GM21515 (cell line): ENCODE results near the gene MCM9.
A peak's percentile ranks its signal among the peaks of the same experiment; 100 is the strongest.
"Not testable (repeated sequence)": the region's sequence is repeated elsewhere in the genome, so short reads cannot be mapped to it uniquely, and the experiment has no call there.

Experiments
- ATAC-seq: cut with Tn5 transposase; IDR thresholded peaks from one replicate; pipeline ENCODE4 v1.9.1; 2021; ENCODE audit not compliant: unreplicated experiment

The MCM9 gene

GRCh38 chr6:118772886-118773285 lies 162.1 kb downstream of the MCM9 start:
- no peak for ATAC-seq

- no peak for ATAC-seq
Measured at GRCh38 chr6:118771253-118771652, 163.7 kb downstream of the MCM9 start.

DNA sequence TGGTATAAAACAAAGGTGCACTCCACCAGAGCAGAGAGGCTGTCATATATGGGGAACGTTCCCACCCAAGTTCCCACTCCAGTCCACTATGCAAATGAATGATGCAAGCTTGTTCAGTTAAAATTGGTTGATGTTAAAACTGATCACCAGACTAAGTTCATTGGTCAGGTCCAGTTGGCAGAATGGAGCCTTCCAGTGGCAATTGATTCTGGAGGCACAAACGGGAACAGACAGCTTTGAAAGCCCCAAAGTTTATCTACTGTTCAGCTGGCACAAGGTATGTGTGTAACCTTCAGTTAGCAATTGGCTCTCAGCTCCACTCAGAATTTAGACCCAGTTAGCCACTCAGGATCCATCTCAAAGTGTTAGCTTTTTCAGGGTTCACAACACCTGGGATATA lies 164.1 kb downstream of the MCM9 start:
- ATAC-seq, result no peak

- no peak for ATAC-seq
Measured at GRCh38 chr6:118770112-118770788, 164.7 kb downstream of the MCM9 start.

DNA sequence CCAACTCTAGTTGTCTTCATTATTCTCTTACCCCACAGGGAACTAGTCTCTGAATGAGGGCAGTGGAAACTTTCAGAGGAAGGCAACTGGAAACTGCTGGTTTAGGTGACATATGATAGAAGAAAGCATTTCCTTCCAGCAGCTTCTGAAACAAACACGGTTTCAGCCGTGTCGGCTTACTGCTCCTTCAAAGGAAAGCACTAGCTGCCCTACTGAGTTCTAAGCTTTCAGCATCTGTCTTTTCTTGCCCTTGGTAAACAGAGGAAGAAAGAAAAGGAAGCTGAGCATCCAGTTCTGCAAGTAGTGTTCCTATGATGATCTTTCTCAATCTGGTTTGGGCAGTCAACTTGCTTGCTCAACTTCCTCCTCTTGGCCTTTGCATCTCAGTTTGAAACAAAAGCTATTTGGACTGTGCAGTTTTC lies 166.0 kb downstream of the MCM9 start:
- ATAC-seq, result peak; percentile 55

- no peak for ATAC-seq
Measured at GRCh38 chr6:118768441-118768840, 166.5 kb downstream of the MCM9 start.

- ATAC-seq, result not testable (repeated sequence)
Measured at GRCh38 chr6:118765316-118765715, 169.6 kb downstream of the MCM9 start.

DNA sequence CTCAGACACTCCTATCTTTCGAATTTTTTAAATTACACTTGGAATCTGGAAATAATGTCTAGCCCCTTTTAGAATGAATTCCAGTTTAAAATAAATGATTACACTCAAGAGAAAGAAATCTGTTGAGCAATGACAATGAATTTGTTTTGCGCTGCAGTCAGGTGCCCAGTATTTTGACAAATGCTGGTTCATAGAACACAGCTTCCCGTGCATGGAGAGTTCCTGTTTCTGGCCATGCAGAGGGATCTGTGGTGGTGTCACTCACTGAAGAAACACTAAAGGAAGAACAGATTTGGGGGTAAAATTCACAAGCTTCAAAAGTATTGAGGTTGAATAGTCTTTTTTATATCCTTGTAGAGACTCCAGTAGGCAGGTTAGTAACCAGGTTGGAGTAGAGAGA lies 170.2 kb downstream of the MCM9 start:
- no peak for ATAC-seq
